Hematopoietic multipotent progenitor cell treated with erythropoietin and hydrocortisone succinate and interleukin-3 and kit ligand, for 15 days (in vitro differentiated cells): ENCODE data around the gene GPR137B.
"Not testable (repeated sequence)": the region's sequence is repeated elsewhere in the genome, so short reads cannot be mapped to it uniquely, and the experiment has no call there.

ENCODE experiments used
- DNase-seq: peaks from one replicate; pipeline ENCODE4 v3.0.0-alpha.2; 2015; ENCODE audit warnings: low spot score

The GPR137B gene

GRCh38 chr1:236161230-236161629 lies 18.9 kb downstream of the GPR137B start:
- DNase-seq = no peak

- DNase-seq = not testable (repeated sequence)
Measured at GRCh38 chr1:236161755-236162154, 19.4 kb downstream of the GPR137B start.

- no peak for DNase-seq
Measured at GRCh38 chr1:236163463-236164153, 21.3 kb downstream of the GPR137B start.

GRCh38 chr1:236164273-236164672 lies 21.9 kb downstream of the GPR137B start:
- DNase-seq = no peak

- DNase-seq = no peak
Measured at GRCh38 chr1:236165238-236165981, 23.1 kb downstream of the GPR137B start.

GRCh38 chr1:236166041-236166440 lies 23.7 kb downstream of the GPR137B start:
- no peak for DNase-seq

- DNase-seq = no peak
Measured at GRCh38 chr1:236167154-236167553, 24.8 kb downstream of the GPR137B start.

- no peak for DNase-seq
Measured at GRCh38 chr1:236167578-236167977, 25.2 kb downstream of the GPR137B start.

- no peak for DNase-seq
Measured at GRCh38 chr1:236168716-236169429, 26.5 kb downstream of the GPR137B start.

GRCh38 chr1:236172041-236172579 lies 29.8 kb downstream of the GPR137B start:
- DNase-seq = no peak

GRCh38 chr1:236173174-236173767 lies 30.9 kb downstream of the GPR137B start:
- DNase-seq = no peak

- DNase-seq = no peak
Measured at GRCh38 chr1:236175642-236176336, 33.5 kb downstream of the GPR137B start.

GRCh38 chr1:236176337-236177336 lies 34.3 kb downstream of the GPR137B start:
- DNase-seq = no peak

GRCh38 chr1:236179634-236180033 lies 37.3 kb downstream of the GPR137B start:
- no peak for DNase-seq

- no peak for DNase-seq
Measured at GRCh38 chr1:236181059-236181458, 38.7 kb downstream of the GPR137B start.

GRCh38 chr1:236185687-236186086 lies 43.3 kb downstream of the GPR137B start:
- no peak for DNase-seq

GRCh38 chr1:236186471-236186870 lies 44.1 kb downstream of the GPR137B start:
- DNase-seq = not testable (repeated sequence)

GRCh38 chr1:236188084-236188483 lies 45.7 kb downstream of the GPR137B start:
- not testable (repeated sequence) for DNase-seq

GRCh38 chr1:236193184-236193583 lies 50.8 kb downstream of the GPR137B start:
- DNase-seq = no peak

- no peak for DNase-seq
Measured at GRCh38 chr1:236200925-236201324, 58.6 kb downstream of the GPR137B start.
